GM23338 (cell line): ENCODE results near the gene BICRA.

Source experiments
- CREB1 ChIP-seq: fragments of 250-450 bp; sonication (Bioruptor Pico); IDR thresholded peaks from 2 replicates; pipeline ENCODE4 v1.5.0; 2020; ENCODE audit warnings: low read depth, mild to moderate bottlenecking, moderate library complexity
- EZH2 ChIP-seq: fragments of 200-600 bp; sonication (generic); IDR thresholded peaks from one replicate; pipeline ENCODE4 v1.8.0; 2017; ENCODE audit warnings: antibody characterized with exemption, mild to moderate bottlenecking, low read depth; ENCODE audit not compliant: unreplicated experiment
- JUNB ChIP-seq: IDR thresholded peaks from one replicate; pipeline ENCODE4 v1.6.1; 2016; ENCODE audit warnings: antibody characterized with exemption; ENCODE audit not compliant: unreplicated experiment
- POLR2AphosphoS5 ChIP-seq: IDR thresholded peaks from 2 replicates; pipeline ENCODE4 v1.6.1; 2016; ENCODE audit warnings: antibody characterized with exemption, low read depth
- ZNF114 ChIP-seq: fragments of 250-450 bp; sonication (Bioruptor Pico); IDR thresholded peaks from 2 replicates; pipeline ENCODE4 v1.5.0; 2020; ENCODE audit warnings: mild to moderate bottlenecking, moderate library complexity
- TF ChIP-seq, protein P1 (sequence below), 2 experiments: fragments of 200-600 bp in 1 of 2; sonication (generic) in 1 of 2; conservative IDR thresholded peaks; 2 replicates each; pipeline versions ENCODE4 v1.5.1 to v1.6.1; 2016 to 2017; ENCODE audit warnings: antibody characterized with exemption in 2 of 2, low read depth in 2 of 2, mild to moderate bottlenecking in 2 of 2, moderate library complexity in 1 of 2
- TF ChIP-seq, protein P2 (sequence below): IDR thresholded peaks from 2 replicates; pipeline ENCODE4 v1.6.1; 2016; ENCODE audit warnings: antibody characterized with exemption
- TF ChIP-seq, protein P3 (sequence below): IDR thresholded peaks from one replicate; pipeline ENCODE4 v1.6.1; 2018; ENCODE audit warnings: antibody characterized with exemption; ENCODE audit not compliant: unreplicated experiment

DNA sequence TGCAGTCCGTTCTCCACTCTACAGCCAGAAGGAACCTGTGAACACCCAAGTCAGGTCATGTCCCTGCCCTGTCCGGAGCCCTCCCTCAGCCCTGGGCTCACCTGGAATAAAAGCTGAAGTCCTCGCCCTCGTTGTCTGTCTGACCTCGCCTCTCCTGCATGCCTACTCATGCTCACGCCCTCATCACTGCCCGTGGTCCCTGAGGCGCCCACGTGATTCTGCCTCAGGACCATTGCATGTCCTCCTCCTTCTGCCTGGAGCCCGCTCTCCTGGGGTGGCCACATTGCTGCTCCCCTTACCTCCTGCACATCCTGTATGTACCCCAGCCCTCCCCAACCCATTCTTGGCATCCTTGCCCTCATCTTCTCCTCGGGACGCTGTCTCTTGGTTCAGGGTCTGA lies 42.2 kb downstream of the BICRA start:
- TF ChIP-seq, protein P1, sequence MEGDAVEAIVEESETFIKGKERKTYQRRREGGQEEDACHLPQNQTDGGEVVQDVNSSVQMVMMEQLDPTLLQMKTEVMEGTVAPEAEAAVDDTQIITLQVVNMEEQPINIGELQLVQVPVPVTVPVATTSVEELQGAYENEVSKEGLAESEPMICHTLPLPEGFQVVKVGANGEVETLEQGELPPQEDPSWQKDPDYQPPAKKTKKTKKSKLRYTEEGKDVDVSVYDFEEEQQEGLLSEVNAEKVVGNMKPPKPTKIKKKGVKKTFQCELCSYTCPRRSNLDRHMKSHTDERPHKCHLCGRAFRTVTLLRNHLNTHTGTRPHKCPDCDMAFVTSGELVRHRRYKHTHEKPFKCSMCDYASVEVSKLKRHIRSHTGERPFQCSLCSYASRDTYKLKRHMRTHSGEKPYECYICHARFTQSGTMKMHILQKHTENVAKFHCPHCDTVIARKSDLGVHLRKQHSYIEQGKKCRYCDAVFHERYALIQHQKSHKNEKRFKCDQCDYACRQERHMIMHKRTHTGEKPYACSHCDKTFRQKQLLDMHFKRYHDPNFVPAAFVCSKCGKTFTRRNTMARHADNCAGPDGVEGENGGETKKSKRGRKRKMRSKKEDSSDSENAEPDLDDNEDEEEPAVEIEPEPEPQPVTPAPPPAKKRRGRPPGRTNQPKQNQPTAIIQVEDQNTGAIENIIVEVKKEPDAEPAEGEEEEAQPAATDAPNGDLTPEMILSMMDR (conservative IDR thresholded peaks at IDR 0.05; ENCODE audit: low read depth in 2 of 2): no peak
- TF ChIP-seq CREB1 (CRISPR knock-in tag): no peak
- TF ChIP-seq POLR2AphosphoS5: no peak
- TF ChIP-seq, protein P2, sequence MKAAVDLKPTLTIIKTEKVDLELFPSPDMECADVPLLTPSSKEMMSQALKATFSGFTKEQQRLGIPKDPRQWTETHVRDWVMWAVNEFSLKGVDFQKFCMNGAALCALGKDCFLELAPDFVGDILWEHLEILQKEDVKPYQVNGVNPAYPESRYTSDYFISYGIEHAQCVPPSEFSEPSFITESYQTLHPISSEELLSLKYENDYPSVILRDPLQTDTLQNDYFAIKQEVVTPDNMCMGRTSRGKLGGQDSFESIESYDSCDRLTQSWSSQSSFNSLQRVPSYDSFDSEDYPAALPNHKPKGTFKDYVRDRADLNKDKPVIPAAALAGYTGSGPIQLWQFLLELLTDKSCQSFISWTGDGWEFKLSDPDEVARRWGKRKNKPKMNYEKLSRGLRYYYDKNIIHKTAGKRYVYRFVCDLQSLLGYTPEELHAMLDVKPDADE: no peak
- TF ChIP-seq, protein P3, sequence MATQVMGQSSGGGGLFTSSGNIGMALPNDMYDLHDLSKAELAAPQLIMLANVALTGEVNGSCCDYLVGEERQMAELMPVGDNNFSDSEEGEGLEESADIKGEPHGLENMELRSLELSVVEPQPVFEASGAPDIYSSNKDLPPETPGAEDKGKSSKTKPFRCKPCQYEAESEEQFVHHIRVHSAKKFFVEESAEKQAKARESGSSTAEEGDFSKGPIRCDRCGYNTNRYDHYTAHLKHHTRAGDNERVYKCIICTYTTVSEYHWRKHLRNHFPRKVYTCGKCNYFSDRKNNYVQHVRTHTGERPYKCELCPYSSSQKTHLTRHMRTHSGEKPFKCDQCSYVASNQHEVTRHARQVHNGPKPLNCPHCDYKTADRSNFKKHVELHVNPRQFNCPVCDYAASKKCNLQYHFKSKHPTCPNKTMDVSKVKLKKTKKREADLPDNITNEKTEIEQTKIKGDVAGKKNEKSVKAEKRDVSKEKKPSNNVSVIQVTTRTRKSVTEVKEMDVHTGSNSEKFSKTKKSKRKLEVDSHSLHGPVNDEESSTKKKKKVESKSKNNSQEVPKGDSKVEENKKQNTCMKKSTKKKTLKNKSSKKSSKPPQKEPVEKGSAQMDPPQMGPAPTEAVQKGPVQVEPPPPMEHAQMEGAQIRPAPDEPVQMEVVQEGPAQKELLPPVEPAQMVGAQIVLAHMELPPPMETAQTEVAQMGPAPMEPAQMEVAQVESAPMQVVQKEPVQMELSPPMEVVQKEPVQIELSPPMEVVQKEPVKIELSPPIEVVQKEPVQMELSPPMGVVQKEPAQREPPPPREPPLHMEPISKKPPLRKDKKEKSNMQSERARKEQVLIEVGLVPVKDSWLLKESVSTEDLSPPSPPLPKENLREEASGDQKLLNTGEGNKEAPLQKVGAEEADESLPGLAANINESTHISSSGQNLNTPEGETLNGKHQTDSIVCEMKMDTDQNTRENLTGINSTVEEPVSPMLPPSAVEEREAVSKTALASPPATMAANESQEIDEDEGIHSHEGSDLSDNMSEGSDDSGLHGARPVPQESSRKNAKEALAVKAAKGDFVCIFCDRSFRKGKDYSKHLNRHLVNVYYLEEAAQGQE: no peak
- no peak for TF ChIP-seq EZH2
- no peak for TF ChIP-seq ZNF114 (CRISPR knock-in tag)
- no peak for TF ChIP-seq JUNB
